Activated CD4-positive, alpha-beta T cell treated with anti-CD3 and anti-CD28 coated beads, Interleukin-2, amount 50 U/mL, for 24 hours (primary cell): ENCODE measurements around the gene GET4.

Experiments
- DNase-seq, 2 donors: peaks; one replicate each; pipeline ENCODE4 v3.0.0-alpha.2; 2020; ENCODE audit warnings: low read depth in 1 of 2, low spot score in 1 of 2

Gene GET4, protein sequence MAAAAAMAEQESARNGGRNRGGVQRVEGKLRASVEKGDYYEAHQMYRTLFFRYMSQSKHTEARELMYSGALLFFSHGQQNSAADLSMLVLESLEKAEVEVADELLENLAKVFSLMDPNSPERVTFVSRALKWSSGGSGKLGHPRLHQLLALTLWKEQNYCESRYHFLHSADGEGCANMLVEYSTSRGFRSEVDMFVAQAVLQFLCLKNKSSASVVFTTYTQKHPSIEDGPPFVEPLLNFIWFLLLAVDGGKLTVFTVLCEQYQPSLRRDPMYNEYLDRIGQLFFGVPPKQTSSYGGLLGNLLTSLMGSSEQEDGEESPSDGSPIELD

DNA sequence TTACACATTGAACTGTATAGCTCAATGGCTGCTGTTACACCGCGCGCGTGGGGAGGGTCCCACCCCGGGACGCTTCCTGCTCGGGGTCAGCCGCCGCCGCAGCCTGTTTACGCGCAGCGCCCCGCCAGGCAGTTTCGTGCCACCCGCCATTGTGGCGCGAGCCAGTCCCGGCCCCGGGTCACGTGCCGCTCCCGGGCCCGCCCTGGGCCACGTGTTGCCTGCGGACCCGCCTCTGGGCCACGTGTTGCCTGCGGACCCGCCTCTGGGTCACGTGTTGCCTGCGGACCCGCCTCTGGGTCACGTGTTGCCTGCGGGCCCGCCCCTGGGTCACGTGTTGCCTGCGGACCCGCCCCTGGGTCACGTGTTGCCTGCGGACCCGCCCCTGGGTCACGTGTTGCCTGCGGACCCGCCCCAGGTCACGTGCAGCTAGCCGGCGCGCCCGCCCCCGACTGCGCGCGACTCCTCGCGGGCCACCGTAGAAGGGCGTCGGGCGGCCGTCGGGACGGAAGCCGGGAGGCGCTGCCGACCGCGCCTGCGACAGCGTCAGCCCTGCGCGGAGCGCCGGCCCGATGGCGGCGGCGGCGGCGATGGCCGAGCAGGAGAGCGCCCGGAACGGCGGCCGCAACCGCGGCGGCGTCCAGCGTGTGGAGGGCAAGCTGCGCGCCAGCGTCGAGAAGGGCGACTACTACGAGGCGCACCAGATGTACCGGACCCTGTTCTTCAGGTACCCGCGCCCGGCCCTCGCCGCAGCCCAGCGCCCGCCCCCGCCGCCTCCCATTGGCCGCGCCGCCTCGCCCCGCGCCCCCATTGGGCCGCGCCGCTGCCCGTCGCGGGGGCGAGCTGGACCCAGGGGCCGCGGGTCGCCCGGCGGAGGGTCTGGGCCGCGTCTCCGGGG lies at the start of gene GET4:
GET4 (plus strand) TSS at position 478 of the 895 bp plus-strand sequence; CDS start at position 570, 92 bp downstream.
- DNase-seq: peak; percentile 94 to 96

DNA sequence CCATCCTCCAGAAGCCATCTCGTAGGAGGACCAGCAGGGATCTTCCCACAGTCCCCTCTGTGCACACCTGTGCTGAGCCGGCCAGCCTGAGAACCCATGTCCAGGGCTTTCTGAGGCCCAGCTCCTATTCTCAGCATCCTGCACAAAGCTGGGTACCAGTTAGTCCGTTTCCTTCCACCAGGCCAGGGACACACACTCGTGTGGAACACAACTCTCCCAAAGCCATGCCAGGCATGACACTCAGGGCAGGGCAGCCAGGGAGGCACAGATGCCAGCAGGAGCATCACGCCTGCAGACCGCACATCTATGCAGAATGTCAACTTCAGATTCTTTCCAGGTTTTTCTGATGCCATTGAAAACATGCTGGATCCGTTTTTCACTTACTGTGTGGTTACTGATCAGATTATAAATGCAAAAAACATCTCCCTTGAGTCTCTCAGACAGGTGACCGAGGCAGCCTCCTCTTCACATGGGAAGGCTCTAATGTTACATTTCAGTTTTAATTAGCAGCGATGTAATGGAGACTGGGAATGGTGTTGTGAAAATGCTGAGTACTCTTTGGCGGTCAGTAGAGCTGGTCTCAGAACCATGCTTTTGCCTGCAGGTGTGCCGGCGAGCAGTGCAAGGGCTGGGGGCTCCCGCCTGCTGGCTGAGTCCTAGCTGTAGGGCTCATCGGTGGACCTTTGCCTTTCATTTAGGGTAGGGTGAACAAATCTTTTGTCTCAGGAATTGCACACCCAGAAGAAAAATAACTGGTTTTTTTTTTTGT lies 47.4 kb upstream of the GET4 start:
- no peak for DNase-seq

DNA sequence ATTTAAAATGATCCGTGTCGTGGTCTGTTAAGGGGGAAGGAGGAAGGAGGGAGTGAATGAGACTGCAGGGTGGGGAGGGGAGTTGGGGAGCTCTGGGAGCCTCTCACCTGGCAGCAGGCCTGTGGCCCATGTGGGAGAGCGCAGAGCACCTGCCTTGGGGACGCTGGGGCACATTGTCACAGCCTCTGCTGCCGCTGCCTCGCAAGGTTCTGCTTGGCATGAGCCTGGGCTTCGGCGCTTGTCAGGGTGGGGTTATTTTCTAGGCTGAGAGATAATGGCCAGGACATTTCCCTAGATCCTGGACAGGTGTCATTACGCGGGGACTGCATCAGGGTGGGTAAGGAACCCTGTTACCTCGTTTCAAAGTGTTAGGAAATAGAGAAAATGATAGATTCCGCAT lies 46.3 kb upstream of the GET4 start:
- no peak for DNase-seq

DNA sequence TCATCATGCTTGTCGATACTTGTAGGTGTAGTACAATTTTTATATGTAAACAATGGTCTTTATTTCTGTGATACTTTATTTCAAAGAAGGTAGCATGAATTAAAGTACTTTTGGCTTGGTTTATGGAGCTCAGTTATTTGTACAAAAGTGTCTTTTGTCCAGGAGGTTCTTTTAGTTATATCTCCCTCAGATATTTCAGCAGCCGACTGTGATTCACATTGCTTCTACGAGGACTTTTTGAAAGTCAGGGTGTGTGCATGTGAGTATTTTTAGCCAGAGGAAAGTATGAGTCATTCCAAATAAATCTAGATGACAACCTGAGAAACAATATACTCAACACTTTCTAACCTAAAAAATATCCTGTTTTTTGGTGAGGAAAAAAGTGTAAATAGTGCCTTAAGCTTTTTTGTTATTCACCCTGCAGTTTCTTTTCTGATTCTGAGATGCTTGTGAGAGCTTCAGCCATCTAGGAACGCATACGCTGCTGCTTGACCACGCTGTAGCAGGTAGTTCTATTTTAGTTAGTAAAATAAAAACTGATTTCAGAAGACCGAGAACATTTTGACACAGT lies 44.7 kb upstream of the GET4 start:
- DNase-seq: peak in 1 of 2 donors; percentile 43

DNA sequence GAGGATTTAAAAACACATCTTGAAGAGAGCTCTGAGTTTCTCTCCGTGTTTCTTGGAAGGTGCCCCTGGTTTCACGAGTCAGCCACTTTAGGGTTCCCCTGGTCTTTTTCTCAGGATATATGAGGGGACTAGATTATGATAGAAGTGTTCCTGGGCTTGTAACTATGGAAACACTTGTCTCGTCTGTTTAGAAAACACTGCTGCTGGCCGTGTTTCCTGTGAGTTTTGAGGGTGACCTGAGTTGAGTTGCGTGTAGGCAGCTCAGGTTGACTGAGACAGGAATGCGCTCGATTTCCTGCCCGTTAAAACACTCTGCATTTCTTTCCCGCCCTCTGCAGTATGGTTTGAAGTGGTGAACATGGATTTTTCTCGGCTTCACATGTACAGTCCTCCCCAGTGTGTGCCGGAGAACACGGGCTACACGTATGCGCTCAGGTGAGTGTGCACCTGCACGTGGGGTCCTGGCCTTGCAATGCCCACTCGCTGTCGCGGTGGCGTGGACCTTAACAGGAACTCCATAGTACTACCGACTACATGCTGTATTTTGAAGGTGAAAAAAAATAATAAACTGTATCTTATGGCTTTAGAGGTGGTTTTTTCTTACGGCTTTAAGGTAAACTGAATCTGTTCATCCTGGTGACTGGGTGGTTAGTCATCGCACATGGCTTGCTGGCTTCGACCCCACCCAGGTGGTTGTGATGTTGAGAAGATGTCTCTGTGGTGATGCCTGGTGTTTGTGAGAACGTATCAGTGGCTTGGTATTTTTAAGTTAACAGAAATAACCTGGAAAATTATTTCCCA lies 44.0 kb upstream of the GET4 start, which contains the start of gene SUN1:
SUN1 (plus strand) TSS at position 310 of the 801 bp plus-strand sequence; CDS start at position 359, 49 bp downstream.
- peak; percentile 30 to 68 for DNase-seq

DNA sequence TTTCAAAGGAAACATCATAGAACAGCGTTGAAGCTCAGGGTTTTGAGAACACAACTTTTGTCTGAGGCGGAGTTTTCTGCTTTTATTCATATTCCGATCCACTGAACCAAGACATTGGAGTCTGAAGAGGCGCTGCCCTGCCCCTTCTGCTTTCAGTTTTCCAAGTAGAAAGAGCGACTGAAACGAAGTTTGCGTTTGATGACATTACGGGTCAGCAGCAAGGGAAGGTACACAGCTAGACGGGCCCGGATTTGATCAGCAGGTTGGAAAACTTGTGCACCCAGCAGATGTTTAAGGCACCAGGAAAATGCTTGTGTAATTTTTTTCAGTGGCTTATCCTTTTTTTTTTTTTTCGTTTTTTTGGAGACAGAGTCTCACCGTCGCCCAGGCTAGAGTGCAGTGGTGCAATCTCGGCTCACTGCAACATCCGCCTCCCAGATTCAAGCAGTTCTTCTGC lies 43.4 kb upstream of the GET4 start:
- no peak for DNase-seq

DNA sequence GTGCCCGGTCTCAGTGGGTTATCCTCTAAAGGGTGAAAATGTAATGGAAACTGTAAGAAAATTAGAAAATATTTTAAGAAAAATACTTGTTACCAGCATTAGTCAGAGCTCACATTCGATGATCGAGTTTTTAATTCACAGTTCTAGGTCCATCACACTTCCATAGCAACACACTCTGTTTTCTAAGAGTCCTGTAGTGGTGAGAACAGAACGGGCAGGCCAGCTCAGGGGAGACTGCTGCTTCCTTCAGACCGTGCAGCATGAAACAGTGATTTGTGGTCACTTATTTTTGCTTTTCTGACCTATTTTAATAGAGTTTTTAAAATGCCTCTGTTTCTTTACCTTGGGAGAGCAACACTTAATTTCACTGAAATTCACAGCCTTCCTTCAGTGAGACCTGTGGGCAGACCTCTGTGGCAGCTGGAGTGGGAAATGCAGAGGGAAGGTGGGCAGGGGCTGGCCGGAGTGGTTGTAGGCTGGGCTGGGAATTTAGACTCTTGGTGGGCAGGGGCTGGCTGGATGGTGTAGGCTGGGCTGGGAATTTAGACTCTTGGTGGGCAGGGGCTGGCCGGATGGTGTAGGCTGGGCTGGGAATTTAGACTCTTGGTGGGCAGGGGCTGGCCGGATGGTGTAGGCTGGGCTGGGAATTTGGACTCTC lies 42.6 kb upstream of the GET4 start:
- no peak for DNase-seq

DNA sequence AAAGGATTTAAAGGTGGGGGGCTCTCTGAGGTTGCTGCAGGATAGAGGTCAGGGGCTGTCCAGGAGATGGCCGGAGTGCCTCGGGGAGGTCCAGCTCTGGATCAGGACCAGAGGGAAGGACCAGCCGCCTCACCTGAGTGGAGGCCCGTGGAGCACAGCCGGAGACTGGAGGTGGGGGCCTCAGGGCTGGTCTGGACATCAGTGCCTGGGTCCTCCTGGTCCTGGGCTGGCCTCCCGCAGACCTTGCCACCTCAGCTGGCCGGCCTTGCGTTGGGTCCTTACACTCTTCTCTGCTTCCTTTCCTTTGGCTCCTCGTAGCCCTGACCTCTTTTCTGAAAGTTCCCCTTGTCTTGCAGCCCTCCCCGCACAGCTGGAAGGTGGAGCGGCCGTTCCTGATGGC lies 42.1 kb upstream of the GET4 start:
- DNase-seq: no peak

DNA sequence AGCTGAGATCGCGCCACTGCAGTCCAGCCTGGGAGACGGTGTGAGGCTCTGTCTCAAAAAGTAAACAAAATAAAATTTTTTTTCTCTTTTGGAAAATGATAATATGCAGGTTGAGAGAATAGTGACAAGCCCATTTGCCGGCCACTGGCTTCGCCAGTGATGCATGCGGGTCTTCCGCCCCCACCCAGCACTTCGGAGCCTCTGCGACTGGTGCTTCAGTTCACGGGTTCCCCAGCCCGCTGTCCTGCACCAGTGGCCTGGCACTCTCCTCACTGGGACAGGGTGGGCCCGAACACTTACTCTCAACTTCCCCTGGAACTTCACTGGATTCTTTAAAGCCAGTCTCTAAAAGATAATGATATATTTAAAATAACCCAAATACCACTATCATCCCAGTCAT lies 41.3 kb upstream of the GET4 start:
- no peak for DNase-seq

DNA sequence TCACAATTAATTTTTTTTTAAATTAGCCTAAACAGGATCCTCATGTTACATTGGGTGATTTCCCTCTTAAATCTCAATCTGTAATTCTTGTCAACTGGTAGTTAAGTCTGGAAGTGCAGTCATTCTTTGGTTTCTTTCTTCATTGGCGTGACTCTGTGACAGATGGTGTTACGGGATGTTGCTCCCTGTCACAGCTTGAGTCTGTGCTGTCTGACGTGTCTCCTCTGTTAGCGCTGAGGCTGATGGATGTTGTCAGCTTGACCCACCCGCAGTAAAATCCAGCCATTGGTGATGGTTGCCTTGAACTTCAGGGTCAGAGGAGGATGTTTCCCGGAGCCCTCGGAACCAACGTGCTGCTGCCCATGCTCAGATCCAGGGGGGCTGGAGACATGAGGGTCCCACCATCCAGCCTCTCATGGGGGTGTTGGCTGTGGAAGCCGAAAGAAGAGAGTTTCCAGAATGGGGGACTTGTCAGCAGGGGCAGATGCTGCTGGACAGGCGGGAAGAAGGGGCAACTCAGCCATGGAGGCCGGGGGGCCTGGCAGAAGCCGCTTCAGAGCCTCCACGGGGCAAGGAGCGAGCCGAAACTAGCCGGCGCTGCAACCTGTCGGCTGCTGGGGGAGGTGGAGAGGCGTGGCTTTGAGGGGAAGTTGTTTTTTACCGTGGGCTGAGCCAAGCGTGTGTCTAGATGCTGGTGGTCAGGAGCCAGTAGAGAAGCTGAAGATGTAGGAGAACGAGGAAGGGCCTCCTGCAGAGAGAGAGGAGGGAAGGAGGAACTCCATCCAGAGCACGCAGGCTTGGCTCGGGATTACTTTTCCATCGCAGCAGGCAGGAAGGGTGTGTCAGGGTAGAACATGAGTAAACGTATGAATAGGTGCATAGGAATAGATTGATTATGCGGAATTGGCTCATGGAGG lies 40.6 kb upstream of the GET4 start:
- no peak for DNase-seq

DNA sequence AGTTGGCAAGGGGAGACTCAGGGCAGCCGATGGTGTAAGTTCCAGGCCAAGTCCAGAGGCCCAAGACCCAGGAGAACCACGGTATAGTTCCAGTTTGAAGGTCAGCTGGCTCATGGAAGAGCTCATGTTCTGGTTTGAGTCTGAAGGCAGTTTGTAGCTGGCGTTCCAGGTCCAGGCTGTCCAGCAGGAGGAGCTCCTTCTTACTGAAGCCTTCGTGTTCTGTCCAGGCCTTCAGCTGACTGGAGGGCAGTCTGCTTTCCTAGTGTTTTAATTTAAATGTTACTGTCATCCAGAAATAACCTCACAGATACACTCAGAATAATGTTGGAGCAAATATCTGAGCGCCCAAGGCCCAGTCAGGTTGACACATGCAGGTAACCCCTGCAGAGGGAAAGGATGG lies 39.9 kb upstream of the GET4 start:
- no peak for DNase-seq

DNA sequence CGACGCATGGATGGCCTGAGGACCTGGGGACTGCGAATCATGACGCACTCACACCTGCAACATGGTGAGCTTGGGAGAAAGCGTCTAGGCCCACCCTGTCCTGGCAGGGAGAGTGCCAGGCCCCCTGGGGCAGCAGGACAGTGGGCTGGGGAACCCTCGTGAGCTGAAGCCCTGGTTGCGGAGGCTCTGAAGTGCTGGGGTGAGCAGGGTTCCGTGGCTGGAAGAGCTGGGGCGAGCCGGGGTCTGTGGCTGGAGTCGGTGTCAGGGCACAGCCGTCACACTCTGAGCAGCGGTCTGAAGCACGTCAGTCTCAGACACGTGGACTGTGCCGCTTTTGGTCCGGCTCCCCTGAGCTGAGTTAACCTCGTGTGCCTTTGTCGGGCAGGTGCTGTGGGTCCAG lies 39.4 kb upstream of the GET4 start:
- DNase-seq: no peak

DNA sequence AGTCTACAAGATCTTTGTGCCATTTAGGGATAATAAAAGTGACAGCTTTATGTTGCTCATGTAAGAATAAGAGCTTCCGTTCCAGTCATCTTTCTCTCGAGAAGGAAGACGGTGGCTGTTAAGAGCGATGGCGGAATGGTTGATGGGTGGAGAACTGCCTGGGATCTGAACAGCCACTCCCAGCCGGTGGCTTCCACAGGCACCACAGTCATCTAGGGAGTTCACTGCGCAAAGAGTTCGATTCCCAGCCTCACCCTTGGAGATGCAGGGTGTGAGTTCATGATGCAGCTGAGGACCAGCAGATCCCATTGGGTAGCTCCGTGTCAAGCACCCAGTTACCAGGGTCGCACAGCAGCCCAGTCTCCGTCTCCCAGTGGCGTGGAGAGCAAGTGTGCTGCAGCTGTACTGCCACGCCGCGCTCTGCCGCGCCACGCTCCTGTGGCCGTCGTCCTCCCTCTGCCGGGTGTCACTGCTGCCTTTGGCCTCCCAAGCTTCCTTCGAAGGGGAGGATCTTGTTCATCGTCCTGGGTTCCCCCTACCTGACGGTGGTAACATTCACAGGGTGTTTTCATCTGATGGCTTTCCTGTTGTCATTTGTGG lies 36.3 kb upstream of the GET4 start:
- no peak for DNase-seq

DNA sequence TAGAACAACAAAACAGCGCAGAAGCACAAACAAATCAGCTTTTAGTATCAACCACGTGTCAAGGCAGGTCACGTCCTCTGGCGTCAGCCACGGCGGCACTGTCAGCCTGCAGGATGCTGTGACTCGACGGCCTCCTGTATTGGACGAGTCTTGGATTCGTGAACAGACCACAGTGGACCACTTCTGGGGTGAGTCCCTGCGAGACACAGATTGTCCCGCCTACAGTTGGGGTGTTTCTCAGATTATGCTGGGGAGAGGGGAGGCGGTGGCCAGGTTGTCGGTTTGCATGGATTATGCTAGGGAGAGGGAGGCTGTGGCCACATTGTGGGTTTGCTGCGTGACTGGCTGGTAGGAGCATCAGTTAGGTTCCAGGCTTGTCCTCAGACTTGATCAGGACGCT lies 34.4 kb upstream of the GET4 start:
- DNase-seq: no peak

DNA sequence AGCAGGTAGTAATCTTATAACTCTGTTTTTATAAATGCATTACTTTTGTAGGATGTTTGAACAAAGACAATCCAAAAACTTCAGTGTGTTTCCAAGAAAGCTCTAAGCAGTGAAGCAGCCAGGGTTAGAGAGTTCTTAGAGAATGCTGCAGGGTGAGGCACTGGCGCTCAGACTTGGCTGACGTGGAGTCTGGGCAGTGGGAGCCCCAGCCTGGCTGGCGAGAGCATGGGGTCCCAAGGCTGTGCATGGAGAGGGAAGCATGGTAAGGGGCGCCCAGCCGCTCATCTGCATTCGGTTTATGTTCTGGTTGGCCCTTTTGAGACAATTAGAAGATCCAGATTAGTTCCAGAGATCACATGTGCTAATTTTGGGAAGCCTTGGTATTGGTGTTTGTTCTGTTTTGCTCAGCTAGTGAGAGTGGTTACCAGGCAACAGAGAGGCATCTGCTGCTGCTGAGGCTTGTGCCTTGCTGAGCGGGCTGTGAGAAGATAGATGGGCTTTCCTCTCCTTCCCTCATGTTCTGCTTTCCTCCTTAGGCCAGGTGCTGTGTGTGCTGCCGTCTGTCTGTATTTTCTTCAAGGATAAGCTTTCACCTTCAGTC lies 33.8 kb upstream of the GET4 start:
- no peak for DNase-seq

DNA sequence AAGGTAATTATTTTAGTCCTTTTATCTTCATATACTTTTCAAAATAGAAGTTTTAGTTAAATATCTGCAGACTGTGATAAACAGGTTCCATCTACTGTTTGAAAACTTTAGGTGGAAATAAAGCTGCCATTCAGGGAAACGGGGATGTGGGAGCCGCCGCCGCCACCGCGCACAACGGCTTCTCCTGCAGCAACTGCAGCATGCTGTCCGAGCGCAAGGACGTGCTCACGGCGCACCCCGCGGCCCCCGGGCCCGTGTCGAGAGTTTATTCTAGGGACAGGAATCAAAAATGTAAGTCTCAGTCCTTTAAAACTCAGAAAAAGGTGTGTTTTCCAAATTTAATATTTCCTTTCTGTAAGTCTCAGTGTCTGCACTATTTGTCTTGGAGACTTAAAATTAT lies 33.1 kb upstream of the GET4 start:
- no peak for DNase-seq

DNA sequence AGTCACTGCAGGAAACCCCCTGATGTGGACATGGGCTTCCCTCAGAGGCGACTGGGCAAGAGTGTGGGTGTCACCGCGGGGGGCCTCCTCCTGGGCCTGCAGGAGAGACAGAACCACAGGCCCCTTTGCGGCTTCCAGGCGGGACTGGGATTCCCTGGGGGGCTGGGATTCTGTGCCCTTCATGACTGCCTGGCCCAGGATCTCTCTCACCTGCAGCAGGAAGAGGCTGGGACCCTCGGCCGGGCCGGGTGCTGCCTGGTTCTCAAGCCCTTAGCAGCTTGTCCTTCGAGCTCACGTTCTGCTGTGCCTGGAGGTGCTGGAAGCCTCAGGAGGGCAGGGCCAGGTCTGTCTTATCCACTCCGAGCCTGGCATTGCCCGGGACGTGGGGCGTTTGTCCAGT lies 32.3 kb upstream of the GET4 start:
- no peak for DNase-seq

DNA sequence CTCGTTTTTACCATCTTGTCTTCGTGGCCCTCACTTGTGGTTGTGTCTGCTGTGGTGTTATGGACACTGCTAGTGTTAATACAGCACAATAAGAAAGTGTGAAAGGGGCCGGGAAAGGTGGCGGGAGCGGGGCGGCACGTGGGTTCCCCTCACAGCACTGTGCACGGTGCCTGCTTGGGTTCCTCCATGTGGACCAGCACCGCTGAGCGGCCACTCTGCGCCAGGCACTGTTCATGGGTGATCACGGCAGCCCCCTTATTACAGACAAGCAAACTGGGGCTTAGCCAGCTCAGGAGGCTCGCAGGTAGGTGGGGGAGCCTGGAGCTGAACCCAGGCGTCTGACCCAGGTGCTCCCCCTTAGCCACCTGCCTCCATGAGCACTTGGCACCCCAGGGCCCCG lies 31.8 kb upstream of the GET4 start:
- no peak for DNase-seq
